Measurements from ENCODE around the gene POU3F2.

POU3F2 gene

DNA sequence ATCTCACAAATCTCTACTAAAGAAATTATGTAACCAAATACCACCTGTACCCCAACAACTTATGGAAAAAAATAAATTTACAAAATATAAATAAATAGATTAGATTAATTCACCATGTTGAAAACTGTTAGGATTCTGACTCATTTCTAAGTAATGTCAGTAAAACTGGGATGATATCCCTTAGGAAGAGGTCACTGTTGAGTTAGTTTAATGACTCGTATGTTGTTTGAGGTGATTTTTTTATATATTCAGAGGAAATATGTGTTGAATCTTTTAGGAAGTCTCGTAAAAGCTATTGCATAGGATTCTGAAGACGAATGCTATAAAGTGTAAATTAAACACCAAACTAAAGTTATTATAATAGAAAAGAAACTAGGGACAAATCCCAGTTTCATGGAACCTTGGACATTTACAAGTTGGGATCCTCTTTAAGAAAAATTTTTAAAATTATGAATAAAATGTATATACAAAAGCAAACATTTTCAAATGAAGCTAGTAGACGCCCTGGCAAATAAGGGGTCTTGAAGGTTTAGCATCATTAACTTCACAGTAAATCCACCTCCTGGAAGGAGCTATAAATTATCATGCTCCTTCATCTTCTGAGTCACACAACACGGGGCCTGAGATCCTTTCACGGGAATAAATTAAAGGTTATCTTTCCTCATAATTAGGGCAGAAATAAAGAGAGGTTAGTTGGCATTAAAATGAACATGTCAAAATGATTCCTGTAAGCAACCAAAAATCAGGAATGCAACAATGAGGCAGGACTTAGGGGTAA lies 37.0 kb upstream of the POU3F2 start:
- CTCF ChIA-PET, result no interaction called here
- POLR2A ChIA-PET, result no interaction called here
- DNase-seq (ENCODE audit: extremely low spot score), result no peak
- no peak for TF ChIP-seq CTBP1 (IDR thresholded peaks at IDR 0.05; ENCODE audit: borderline replicate concordance)
- no peak for TF ChIP-seq SP1 (IDR thresholded peaks at IDR 0.05)
- no peak for TF ChIP-seq L3MBTL2 (conservative IDR thresholded peaks at IDR 0.05)
- no peak for TF ChIP-seq FOXA1 (IDR thresholded peaks at IDR 0.05)
- no peak for TF ChIP-seq LEF1 (IDR thresholded peaks at IDR 0.05; ENCODE audit: borderline replicate concordance)
- no peak for TF ChIP-seq FOXK2 (IDR thresholded peaks at IDR 0.05)
- TF ChIP-seq PKNOX1 (IDR thresholded peaks at IDR 0.05), result no peak
- no peak for TF ChIP-seq ARNT (IDR thresholded peaks at IDR 0.05)
- TF ChIP-seq ELF4 (IDR thresholded peaks at IDR 0.05), result no peak
- no peak for TF ChIP-seq HDGF (IDR thresholded peaks at IDR 0.05; ENCODE audit: borderline replicate concordance)
- no peak for TF ChIP-seq SUZ12 (IDR thresholded peaks at IDR 0.05)
- TF ChIP-seq FOXM1 (IDR thresholded peaks at IDR 0.05; ENCODE audit: borderline replicate concordance), result no peak
- TF ChIP-seq TARDBP (IDR thresholded peaks at IDR 0.05), result no peak
- no peak for TF ChIP-seq NFRKB (IDR thresholded peaks at IDR 0.05)
- TF ChIP-seq BHLHE40 (IDR thresholded peaks at IDR 0.05; ENCODE audit: borderline replicate concordance), result no peak

GRCh38 chr6:98800866-98801265 lies 33.5 kb upstream of the POU3F2 start:
- ChIA-PET POLR2A (no interaction called here), CTCF (no interaction called here)
- TF ChIP-seq ELF4 (IDR thresholded peaks at IDR 0.05), result no peak
- TF ChIP-seq TARDBP (IDR thresholded peaks at IDR 0.05), result no peak
- TF ChIP-seq CTBP1 (IDR thresholded peaks at IDR 0.05; ENCODE audit: borderline replicate concordance), result no peak
- no peak for TF ChIP-seq HDGF (IDR thresholded peaks at IDR 0.05; ENCODE audit: borderline replicate concordance)
- no peak for TF ChIP-seq PKNOX1 (IDR thresholded peaks at IDR 0.05)
- TF ChIP-seq FOXA1 (IDR thresholded peaks at IDR 0.05), result no peak
- no peak for TF ChIP-seq LEF1 (IDR thresholded peaks at IDR 0.05; ENCODE audit: borderline replicate concordance)
- TF ChIP-seq SUZ12 (IDR thresholded peaks at IDR 0.05), result no peak
- TF ChIP-seq L3MBTL2 (conservative IDR thresholded peaks at IDR 0.05), result no peak
- no peak for TF ChIP-seq NFRKB (IDR thresholded peaks at IDR 0.05)
- no peak for TF ChIP-seq SP1 (IDR thresholded peaks at IDR 0.05)
- no peak for TF ChIP-seq BHLHE40 (IDR thresholded peaks at IDR 0.05; ENCODE audit: borderline replicate concordance)
- TF ChIP-seq FOXM1 (IDR thresholded peaks at IDR 0.05; ENCODE audit: borderline replicate concordance), result no peak
- no peak for TF ChIP-seq FOXK2 (IDR thresholded peaks at IDR 0.05)
- no peak for TF ChIP-seq ARNT (IDR thresholded peaks at IDR 0.05)
- no peak for TF ChIP-seq ZNF384 (IDR thresholded peaks at IDR 0.05)
- no peak for DNase-seq (ENCODE audit: extremely low spot score)

GRCh38 chr6:98808541-98809210 lies 25.7 kb upstream of the POU3F2 start:
- ChIA-PET POLR2A (interaction anchor here (0.6 kb wide), 1 partner anchor 303 kb away, joined by 3 read pairs; no protein-coding TSS in a partner anchor), CTCF (no interaction called here)
- TF ChIP-seq SUZ12 (IDR thresholded peaks at IDR 0.05) (no peak), SP1 (IDR thresholded peaks at IDR 0.05) (no peak), ZNF384 (IDR thresholded peaks at IDR 0.05) (no peak), FOXK2 (IDR thresholded peaks at IDR 0.05) (no peak), CTBP1 (IDR thresholded peaks at IDR 0.05; ENCODE audit: borderline replicate concordance) (no peak)
- DNase-seq (ENCODE audit: extremely low spot score), result no peak

GRCh38 chr6:98812220-98812619 lies 22.2 kb upstream of the POU3F2 start:
- POLR2A ChIA-PET, result no interaction called here
- CTCF ChIA-PET, result no interaction called here
- TF ChIP-seq ARNT (IDR thresholded peaks at IDR 0.05), result no peak
- no peak for TF ChIP-seq FOXK2 (IDR thresholded peaks at IDR 0.05)
- TF ChIP-seq HDGF (IDR thresholded peaks at IDR 0.05; ENCODE audit: borderline replicate concordance), result no peak
- TF ChIP-seq TARDBP (IDR thresholded peaks at IDR 0.05), result no peak
- no peak for TF ChIP-seq ZNF384 (IDR thresholded peaks at IDR 0.05)
- DNase-seq (ENCODE audit: extremely low spot score), result no peak

- TF ChIP-seq PKNOX1 (IDR thresholded peaks at IDR 0.05) (no peak), BHLHE40 (IDR thresholded peaks at IDR 0.05; ENCODE audit: borderline replicate concordance) (no peak), NFRKB (IDR thresholded peaks at IDR 0.05) (no peak), ELF4 (IDR thresholded peaks at IDR 0.05) (no peak), FOXA1 (IDR thresholded peaks at IDR 0.05) (no peak), FOXK2 (IDR thresholded peaks at IDR 0.05) (no peak), SP1 (IDR thresholded peaks at IDR 0.05) (no peak), CTBP1 (IDR thresholded peaks at IDR 0.05; ENCODE audit: borderline replicate concordance) (no peak), SUZ12 (IDR thresholded peaks at IDR 0.05) (no peak), ARNT (IDR thresholded peaks at IDR 0.05) (no peak), LEF1 (IDR thresholded peaks at IDR 0.05; ENCODE audit: borderline replicate concordance) (no peak), TARDBP (IDR thresholded peaks at IDR 0.05) (no peak), FOXM1 (IDR thresholded peaks at IDR 0.05; ENCODE audit: borderline replicate concordance) (no peak), HDGF (IDR thresholded peaks at IDR 0.05; ENCODE audit: borderline replicate concordance) (no peak)
- DNase-seq (ENCODE audit: extremely low spot score), result no peak
- ChIA-PET POLR2A (no interaction called here), CTCF (no interaction called here)
These were observed 17.6 kb upstream of the POU3F2 start for GRCh38 chr6:98816799-98817198.

All from HEK293T (cell line).